NB4 (cell line): Measurements from ENCODE around the gene STX2.
A peak's percentile ranks its signal among the peaks of the same experiment; 100 is the strongest.

Experiments used
- DNase-seq: peaks from one replicate; pipeline ENCODE4 v3.0.0; 2010; ENCODE audit warnings: low read depth
- H3K4me3 ChIP-seq: one replicate; pipeline ENCODE4 v1.5.1; 2011; ENCODE audit warnings: mild to moderate bottlenecking, low read depth, low read length, moderate library complexity
- MYC ChIP-seq: IDR thresholded peaks from 2 replicates; pipeline ENCODE4 v1.6.1; 2011; ENCODE audit warnings: low read depth, low read length
- POLR2A ChIP-seq: IDR thresholded peaks from 2 replicates; pipeline ENCODE4 v1.6.1; 2011; ENCODE audit warnings: mild to moderate bottlenecking; ENCODE audit not compliant: insufficient read length; ENCODE audit errors: extremely low read depth
- TF ChIP-seq, protein P1 (sequence below): IDR thresholded peaks from one replicate; pipeline ENCODE4 v1.5.1; 2012; ENCODE audit warnings: low read depth, low read length
- TF ChIP-seq, protein P2 (sequence below): IDR thresholded peaks from 2 replicates; pipeline ENCODE4 v1.6.1; 2011; ENCODE audit warnings: low read depth, low read length

The STX2 gene

DNA sequence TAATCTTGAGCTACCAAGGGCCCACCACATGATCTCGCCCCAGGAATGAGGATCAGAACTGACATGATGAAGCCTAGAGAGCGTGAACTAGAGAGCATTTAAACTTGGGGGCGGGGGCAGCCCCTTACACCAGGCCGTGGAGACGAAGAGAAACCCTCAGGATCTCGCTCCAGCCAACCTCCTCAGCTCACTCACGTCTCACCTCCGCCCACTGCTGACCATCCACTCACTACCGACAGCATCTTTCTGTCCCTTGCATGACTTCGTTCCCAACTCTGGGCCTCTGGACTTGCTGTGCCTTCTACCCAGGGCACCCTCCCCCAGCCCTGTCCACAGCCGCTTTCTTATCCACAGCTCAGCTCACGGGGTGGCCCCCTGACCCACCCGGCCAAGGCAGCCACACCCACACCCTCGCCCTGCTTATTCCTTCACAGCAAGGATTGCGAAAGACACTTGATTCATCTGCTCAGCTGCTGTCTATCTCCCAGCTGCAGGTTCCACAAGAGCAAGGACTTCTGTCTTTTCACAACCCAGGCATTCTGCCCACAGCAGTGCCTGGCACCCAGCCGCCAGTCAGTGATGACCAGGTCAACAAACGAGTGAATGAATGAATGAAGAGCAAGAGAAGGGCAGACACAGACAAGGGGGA is 6.4 kb downstream of the STX2 start:
- no peak overlapping the region for H3K4me3 ChIP-seq
- TF ChIP-seq MYC = 0 out of 2 replicates have a peak, but pooled peaks have one; percentile 33
- no peak for TF ChIP-seq POLR2A
- TF ChIP-seq, protein P1, sequence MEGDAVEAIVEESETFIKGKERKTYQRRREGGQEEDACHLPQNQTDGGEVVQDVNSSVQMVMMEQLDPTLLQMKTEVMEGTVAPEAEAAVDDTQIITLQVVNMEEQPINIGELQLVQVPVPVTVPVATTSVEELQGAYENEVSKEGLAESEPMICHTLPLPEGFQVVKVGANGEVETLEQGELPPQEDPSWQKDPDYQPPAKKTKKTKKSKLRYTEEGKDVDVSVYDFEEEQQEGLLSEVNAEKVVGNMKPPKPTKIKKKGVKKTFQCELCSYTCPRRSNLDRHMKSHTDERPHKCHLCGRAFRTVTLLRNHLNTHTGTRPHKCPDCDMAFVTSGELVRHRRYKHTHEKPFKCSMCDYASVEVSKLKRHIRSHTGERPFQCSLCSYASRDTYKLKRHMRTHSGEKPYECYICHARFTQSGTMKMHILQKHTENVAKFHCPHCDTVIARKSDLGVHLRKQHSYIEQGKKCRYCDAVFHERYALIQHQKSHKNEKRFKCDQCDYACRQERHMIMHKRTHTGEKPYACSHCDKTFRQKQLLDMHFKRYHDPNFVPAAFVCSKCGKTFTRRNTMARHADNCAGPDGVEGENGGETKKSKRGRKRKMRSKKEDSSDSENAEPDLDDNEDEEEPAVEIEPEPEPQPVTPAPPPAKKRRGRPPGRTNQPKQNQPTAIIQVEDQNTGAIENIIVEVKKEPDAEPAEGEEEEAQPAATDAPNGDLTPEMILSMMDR = no peak
- TF ChIP-seq, protein P2, sequence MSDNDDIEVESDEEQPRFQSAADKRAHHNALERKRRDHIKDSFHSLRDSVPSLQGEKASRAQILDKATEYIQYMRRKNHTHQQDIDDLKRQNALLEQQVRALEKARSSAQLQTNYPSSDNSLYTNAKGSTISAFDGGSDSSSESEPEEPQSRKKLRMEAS = peak; percentile 56; the same call in 1 of the 2 replicates
- DNase-seq = peak; percentile 89

DNA sequence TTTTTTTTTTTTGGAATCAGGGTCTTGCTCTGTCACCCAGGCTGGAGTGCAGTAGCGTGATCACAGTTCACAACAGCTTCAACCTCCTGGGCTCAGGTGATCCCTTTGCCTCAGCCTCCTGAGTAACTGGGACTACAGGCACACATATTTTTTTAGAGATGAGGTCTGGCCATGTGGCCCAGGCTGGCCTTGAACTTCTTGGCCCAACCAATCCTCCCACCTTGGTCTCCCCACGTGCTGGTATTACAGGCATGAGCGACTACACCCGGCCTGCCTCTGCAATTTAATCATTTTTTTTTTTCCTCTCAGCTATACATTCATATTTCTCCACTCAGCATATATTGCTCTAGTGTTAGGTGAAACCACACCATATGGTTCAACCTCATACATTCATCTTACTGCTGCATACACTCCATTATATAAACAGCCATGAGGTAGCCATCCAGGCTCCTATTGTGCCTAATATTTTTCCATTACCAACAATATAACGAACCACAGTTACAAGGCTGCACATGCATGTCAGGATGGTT is 7.1 kb downstream of the STX2 start:
- DNase-seq = no peak
- H3K4me3 ChIP-seq = no peak overlapping the region
- no peak for TF ChIP-seq MYC
- TF ChIP-seq, protein P1 = no peak
- no peak for TF ChIP-seq POLR2A
- TF ChIP-seq, protein P2 = no peak

DNA sequence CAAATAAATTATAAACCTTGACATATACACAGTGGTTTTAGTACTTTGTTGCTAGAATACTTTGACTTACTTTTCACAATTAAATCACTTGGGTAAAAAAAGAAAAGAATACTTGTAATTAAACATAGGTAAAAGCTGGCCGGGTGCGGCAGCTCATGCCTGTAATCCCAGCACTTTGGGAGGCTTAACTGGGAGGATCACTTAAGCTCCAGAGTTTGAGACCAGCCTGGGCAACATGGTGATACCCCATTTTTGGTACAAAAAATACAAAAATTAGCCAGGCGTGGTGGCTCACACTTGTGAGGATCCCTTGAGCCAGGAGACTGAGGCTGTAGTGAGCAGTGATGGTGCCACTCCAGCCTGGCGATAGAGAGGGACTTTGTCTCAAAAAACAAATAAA is 7.8 kb downstream of the STX2 start:
- DNase-seq = no peak
- no peak for TF ChIP-seq MYC
- TF ChIP-seq, protein P2 = no peak
- H3K4me3 ChIP-seq = no peak overlapping the region

DNA sequence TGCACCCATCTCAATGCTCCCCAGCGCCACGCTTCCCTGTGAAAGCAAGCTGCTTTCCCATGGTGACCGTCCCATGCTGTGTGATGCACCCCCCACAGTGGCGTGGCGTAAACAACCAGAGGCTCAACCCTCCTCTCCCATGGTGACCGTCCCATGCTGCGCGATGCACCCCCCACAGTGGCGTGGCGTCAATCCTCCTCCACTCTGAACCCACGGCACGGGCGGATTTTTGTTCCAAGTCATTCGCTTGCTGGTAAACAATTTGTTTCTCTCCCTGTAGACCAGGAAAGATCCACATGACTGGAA is 8.9 kb downstream of the STX2 start:
- TF ChIP-seq MYC = no peak
- TF ChIP-seq, protein P1 = no peak
- no peak for TF ChIP-seq POLR2A
- H3K4me3 ChIP-seq = no peak overlapping the region
- no peak for DNase-seq

DNA sequence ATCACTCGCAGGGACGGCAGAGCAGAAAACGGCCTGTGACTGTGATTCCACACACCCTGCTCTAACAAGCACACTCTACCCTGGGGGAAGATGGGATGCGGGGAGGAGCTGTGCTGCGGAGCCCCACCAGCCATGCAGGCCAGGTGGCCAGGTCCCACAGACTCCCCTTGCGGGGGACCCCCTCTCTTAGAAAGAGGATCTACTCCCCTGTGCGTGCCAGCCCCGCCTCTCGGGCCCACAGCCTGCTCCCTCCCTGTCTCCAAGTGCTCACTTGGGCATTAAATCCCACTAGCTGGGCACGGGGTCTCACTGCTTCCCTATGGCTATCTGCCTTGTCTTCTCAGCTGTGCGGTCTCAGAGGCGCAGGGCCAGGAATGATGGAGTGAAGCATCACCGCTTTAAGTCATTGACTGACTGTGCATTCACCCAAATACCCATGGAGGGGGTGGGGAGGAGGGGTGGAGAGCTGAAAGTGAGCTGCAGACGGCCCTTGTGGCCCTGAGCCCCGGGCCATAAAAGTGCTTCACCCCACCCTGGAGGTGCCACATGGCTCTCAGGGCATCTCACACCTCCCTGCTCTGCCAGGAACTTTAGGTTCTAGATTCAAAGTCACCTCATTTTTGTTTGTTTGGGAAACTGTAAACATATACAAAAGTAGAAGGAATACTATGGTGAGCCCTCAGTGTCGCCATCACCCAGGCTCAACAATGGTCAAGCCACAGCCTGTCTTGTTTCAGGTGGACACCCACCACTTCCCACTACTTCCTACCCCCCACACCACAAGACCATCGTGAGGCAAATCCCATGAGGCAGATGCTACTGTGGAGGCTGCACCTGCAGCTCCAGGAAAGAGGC is 9.4 kb downstream of the STX2 start:
- TF ChIP-seq, protein P2 = no peak
- TF ChIP-seq MYC = no peak
- TF ChIP-seq, protein P1 = no peak
- TF ChIP-seq POLR2A = no peak
- no peak overlapping the region for H3K4me3 ChIP-seq
- no peak for DNase-seq

DNA sequence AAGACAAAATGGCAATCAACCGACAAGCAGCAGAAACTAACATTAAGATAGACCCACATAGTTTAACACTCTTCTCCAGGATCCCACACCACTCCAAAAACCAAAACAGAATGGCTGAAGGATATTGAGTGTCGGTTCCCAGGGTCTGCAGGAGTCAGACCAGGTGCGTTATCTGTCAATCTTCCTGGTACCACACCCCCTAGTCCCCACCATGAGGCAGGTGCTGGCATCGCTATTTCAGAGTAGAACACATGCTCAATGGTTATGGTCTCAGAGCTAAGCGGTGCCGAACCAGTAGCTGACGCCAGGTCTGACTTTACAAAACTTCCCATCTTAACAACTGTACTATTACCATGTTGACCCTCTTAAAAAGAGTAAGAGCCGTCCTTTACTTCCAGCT is 10.2 kb downstream of the STX2 start:
- H3K4me3 ChIP-seq = no peak overlapping the region
- TF ChIP-seq, protein P2 = no peak
- TF ChIP-seq POLR2A = no peak
- no peak for TF ChIP-seq MYC
- TF ChIP-seq, protein P1 = no peak
- no peak for DNase-seq
